Right renal cortex interstitium (tissue), 3 donors: ENCODE results near the gene KDM1A. TPM values are rescaled to one million over a fixed set of nuclear protein-coding genes. Genes with fewer than 3 reads are reported as not detected.
"Not testable (repeated sequence)": the region's sequence is repeated elsewhere in the genome, so short reads cannot be mapped to it uniquely, and the experiment has no call there.

ENCODE experiments used
- DNase-seq, 3 donors: peaks; one replicate each; pipeline ENCODE4 v3.0.0-alpha.2; 2013; ENCODE audit warnings: low read depth in 3 of 3, low spot score in 2 of 3
- polyA plus RNA-seq, 3 donors: library from polyadenylated mRNA; unstranded; fragments of 120-200 nt; gene quantifications; one replicate each; pipeline ENCODE4 v1.2.1, GENCODE V29; 2013; ENCODE audit not compliant: insufficient read length in 3 of 3

Gene KDM1A
- polyA plus RNA-seq, 3 donors: 129 to 136 (median 131) TPM

DNA sequence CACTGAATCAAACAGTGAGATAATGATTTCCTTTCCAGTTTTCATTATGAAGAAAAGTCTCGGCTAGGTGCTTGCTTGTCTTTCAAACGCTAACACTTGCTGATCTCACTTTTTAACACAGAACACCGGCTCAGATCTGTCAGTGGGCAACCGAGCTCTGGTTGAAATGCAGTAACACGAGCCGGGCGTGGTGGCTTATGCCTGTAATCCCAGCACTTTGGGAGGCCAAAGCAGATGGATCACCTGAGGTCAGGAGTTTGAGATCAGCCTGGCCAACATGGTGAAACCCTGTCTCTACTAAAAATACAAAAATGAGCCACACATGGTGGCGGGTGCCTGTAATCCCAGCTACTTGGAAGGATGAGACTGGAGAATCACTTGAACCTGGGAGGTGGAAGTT, 9.2 kb upstream of the KDM1A start:
- DNase-seq: not testable (repeated sequence)

DNA sequence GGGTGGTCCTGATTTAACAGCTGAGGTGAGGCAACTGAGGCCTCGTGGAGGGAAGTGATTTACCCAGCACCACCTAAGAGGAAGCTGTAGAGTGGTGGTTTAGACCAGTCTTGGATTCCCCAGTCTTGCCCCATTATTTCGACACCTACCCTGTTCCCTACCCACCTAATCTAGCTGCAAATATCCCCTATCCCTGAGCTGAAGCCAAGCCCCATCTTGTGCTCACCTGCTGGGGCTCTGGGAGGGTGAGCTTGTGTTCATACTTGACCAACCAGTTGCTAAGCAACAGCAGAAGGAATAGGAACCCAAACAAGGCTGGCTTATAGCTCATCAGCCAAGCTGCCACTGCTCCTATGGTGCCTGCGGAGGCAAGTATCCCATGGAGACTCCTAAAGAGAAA, 5.6 kb upstream of the KDM1A start:
- DNase-seq: peak in 2 of 3 donors; percentile 27 to 56

DNA sequence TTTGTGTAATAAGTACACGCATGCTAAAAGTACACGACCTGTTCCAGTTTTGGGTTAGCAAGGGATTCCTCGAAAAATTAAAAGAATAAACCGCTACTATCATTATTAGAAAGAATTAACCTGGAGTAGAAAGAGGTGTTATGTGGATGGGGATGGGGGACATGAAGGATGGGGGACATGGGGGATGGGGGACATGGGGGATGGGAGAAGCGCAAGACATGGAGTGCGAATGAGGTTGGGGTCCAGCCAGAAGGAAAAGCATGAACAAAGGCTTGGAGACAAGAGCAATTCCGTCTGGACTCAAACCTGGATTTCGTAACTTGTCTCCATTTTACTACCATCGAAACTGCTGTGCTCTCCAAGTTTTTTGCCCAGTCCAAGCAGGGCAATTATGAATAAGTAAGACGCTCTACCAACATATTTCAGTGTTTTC, 591 bp upstream of the KDM1A start:
- DNase-seq: no peak

DNA sequence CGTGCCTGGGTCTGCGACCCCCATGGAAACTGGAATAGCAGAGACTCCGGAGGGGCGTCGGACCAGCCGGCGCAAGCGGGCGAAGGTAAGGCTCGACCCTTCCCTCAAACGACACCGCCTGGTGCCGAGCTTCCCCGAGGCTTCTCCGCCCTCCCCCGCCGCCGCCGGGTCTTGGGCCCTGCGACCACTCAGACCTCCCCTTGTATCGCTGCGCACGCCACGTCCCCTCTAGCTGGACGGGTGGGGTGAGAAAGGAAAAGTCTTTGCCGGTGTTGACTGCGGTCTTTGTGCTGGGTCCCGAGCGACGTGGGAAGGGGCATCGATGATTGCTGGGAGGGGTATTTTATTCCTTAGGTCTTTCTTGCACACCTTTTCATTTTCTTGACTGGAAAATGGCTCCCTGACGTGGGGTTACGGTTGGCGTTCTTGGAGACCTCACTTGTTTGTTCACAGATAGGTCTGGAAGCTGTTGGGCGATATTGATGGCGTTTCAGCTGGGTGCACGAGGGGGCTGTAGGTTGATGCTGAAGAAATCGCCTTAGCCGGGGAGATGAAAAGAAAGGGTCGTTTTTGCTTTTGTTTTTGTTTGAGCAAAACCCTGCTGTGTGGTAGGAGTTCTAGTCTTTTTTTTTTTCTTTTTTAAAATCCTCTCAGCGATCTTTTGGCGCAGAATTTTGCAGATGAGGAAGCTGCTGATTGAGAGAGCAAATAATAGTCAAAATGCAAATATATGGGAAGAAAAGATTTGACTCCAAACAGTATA, 776 bp downstream of the KDM1A start:
- peak; percentile 51 to 60 (median 56) for DNase-seq

DNA sequence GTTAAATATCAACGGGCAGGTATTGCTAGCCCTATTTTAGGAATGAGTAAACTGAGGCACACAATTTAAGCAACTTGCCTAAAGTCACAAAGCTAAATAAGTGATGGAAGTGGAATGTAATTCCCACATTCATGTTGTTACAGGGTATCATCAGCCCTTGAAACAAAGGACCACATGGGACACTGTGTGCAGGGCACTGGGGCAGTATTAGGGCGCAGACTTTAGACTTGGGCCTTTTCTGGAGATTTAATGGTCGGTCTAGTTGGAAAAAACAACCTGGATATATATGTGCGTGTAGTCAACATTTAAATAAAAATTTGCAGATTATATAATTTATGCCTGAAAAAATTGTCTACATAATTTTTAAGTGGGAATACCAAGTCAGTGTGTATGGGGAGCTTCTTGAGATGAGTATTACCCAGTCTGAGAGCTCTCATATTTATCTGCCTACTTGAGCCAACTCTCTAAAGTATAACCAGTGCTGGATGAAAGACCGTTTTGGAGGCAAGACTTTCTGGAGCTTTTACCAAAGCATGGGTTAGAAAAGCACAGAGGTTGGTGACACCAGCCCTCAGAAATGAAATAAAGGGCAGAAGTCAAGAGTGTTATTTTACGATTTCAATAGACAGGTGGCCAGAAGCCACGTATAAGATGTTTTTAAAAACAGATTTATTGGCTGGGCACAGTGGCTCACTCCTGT, 1.6 kb downstream of the KDM1A start:
- DNase-seq: peak in 1 of 3 donors; percentile 15

DNA sequence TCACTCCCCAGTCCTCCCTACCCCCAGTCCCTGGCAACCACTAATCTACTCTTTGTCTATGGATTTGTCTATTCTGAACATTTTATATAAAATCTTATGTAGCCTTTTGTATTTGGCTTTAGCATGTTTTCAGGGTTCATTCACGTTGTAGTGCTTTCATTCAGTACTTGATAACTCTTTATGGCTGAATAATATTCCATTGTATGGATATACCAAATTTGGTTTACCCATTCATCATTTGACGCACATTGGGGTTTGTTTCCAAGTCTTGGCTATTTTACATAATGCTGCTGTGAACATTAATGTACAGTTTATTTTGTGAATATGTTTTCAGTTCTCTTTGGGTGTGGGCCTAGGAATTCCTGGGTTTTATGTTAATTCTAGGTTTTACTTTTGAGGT, 2.6 kb downstream of the KDM1A start:
- no peak for DNase-seq

DNA sequence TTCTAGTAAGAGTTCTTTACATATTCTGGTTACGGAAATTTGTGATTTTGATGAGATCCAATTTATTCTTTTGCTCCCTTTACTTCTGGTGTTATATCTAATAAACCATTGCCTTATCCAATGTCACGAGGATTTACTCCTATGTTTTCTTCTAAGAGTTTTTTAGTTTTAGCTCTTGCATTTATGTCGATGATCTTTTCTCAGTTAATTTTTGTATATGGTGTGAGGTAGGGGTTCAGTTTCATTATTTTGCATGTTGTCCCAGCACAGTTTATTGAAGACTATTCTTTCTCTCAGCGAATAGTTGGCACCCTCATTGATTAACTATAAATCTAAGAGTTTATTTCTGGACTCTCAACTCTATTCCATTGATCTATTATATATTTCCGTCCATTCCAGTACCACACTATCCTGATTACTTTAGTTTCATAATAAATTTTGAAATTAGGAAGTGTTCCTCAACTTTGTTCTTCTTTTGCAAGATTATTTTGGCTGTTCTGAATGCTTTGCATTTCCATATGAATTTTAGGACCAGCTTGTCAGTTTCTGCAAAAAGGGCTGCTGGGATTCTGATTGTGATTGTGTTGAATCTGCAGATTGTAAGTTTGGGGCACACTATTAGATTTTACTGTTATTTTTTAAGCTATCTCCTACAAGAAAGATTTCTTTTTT, 4.0 kb downstream of the KDM1A start:
- DNase-seq: no peak

DNA sequence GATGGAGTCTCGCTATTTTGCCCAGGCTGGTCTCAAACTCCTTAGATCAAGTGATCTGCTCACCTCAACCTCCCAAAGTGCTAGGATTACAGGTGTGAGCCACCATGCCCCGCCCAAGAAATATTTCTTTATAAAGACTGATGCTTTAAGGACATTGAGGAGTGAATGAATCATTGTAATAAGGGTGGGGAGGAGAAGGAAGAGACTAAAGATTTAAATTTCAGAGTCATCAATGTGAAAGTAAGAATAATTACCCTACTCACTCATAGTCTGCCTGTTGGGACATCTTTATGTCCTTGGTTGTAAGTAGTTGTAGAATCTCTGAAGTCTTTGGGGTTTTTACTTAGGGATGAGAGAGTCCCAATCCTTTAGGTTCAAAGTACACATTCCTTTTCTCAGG, 7.3 kb downstream of the KDM1A start:
- no peak for DNase-seq

DNA sequence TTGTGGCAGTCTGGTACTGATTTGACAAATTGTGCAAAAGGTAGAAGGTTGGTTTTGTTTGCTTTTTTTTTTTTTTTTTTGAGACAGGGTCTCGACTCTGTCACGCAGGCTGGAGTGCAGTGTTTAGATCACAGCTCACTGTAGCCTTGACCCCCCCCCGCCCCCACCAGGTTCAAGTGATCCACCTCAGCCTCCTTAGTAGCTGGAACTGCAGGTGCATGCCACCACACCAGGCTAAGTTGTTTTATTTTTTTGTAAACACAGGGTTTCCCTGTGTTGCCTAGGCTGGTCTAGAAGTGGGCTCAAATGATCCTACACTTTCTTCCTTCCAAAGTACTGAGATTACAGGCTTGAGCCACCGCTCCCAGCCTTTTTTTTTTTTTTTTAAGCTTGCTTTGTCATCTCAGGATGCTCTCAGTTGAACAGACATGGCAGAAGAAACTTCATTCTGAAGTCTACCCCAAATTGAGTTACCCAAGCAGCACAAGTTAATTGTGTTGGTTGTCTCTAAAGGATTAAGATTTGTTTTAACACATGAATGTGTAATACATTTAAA, 8.2 kb downstream of the KDM1A start:
- no peak for DNase-seq

DNA sequence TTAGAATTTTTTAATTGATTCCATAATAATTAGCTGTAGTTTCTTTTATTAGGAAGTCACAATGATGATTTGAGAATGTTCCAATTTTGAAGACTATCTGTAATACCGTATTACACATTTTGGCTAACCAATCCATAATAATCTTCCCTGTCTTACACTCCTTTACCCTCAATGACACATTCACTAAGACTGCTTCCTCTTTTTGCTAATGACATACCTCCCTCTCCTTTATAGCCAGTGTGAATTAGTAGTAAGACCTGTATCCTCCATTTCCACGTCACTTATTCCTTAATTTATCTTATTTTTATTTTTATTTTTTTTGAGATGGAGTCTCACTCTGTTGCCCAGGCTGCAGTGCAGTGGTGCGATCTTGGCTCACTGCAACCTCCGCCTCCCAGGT, 10.1 kb downstream of the KDM1A start:
- DNase-seq: no peak

DNA sequence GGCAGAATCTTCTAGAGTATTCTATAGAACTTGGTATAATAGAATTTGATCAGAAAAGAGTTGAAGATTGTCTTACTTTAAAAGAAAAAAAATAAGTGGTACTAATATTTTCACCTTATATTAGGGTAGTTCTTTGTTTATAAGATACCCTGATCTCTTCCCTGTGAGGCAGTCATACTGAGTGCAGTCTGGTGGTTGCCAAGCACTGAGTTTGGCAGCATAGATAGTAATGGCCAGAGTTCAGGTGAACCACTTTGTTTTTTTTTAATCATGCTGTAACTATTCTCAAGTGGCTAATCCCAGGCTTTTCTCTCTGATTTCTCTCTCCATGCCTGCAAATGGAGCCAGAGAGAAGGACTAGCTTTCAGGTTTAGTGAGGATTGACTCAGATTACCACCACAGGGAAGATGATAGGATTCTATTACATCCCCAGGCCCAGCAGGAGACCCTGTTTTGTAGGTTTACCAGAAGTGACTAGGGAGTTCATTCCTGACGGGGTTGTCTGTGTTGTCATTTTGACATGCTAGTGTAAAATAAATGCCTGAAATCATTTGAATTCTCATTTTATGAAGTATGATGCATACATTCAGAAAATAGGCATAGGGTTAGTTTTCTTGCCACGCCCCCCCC, 16.7 kb downstream of the KDM1A start:
- DNase-seq: no peak

DNA sequence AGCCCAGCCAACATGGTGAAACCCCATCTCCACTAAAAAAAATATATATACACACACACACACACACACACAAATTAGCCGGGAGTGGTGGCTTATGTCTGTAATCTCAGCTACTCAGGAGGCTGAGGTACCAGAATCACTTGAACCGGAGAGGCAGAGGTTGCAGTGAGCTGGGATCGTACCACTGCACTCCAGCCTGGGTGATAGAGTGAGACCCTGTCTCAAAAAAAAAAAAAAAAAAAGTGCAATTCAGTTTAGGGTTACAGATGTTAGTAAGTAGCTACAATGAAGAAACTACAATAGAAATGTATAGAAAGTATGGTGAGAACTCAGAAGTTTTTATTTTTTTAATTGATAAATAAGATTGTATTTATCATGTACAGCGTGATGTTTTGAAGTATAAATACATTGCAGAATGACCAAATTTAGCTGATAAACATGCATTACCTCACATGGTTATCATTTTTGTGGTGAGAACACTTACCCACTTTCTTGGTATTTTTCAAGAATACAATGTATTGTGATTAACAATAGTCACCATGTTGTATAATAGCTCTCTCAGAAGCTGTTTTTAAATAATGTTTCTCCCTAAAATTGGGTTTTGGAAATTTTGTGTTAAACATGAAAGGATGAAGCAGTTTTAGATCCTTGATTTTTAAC, 17.9 kb downstream of the KDM1A start:
- DNase-seq: no peak

DNA sequence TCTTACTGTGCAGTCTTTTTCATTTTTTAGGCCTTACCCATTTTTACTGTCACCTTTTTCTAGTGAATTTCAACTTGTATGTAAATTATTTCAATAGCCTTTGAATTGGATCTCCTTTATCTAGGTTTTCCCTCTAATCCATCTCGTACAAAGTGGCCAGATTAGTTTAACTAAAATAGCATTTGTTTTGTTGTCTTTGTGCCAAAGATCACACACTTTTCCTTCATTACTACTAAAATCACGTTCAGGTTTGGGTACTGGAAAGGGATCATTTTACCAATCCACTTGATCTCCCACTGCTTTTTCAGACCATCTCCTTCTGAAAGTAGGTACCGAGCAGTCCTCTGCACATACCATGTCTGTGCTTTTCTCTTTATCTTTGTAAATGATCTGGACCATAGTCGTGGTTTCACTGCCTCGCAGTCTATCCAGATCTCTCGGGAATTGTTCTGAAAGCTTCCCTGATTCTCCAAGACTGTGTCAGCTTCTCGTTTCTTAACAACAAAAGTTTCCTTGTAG, 20.1 kb downstream of the KDM1A start:
- no peak for DNase-seq

DNA sequence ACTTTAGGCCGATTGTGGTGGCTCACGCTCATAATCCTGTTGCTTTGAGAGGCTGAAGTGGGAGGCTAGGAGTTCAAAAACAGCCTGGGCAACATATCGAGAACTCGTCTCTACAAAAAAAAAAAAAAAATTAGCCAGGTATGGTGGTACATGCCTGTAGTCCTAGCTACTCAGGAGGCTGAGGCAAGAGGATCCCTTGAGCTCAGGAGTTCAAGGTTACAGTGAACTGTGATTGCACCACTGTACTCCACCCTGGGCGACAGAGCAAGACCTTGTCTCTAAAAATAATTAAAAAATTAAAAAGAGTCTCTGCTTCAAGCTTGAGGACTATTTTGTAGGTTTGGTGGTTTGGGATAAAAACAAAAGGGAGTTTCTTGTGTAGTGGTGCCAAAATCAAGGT, 21.2 kb downstream of the KDM1A start:
- DNase-seq: no peak

DNA sequence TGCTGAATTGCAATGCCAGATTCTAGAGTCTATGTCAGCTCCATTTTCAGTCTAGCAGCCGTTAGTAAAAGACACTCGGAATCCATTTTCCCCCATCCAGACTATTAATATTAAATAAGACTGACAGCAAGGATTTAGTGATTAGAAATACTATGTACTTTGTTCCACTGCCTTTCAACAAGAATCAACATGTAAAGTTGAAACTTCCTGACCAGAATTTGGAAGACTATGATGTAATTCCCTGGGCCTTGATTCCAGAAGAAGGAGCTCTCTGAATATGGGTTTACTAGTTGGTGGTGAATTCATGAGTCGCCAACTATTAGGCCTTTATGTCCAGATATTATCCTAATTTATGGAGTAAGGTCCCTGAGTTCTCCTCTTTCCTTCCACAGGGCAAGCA, 24.8 kb downstream of the KDM1A start:
- DNase-seq: no peak

DNA sequence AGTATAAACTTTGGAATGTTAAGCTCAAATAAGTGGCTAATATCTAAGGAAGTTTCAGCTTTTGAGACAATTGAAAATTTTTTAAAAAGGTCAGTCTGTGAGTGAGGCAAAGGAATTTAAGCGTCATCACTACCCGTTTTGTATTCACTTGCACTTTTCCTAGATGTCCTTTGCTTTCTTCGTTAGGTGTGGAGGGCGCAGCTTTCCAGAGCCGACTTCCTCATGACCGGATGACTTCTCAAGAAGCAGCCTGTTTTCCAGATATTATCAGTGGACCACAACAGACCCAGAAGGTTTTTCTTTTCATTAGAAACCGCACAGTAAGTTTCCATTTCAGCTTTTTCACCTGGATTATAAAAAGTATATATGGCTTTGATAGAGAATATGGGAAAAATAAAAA, 30.9 kb downstream of the KDM1A start:
- no peak for DNase-seq

DNA sequence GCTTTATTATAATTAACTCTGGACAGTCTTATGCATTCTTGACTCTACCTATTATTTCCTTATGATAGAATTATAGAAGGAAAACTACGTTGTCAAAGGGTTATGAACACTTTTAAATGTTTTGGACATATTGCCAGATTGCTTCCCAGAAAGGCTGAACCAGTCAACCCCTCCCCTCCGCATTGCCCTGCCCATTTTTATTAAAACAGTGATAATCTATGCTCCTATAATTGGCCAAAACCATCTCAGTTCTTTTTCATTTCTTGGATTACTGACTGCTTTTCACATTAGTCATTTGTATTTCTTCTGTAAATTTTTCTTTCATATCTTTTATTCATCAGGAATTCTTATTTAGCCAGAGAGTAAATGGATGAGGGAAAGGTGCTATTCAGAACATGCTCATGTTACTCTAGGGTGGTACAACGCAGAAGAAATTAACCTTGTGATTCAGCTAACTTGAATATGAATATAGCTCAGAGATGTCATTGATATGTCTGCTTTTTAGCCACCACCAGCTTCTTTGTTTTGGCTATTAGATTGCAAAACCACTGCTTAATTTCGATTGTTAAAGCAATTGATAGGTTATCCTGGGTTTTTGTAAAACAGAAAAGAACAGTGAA, 32.1 kb downstream of the KDM1A start:
- no peak for DNase-seq

DNA sequence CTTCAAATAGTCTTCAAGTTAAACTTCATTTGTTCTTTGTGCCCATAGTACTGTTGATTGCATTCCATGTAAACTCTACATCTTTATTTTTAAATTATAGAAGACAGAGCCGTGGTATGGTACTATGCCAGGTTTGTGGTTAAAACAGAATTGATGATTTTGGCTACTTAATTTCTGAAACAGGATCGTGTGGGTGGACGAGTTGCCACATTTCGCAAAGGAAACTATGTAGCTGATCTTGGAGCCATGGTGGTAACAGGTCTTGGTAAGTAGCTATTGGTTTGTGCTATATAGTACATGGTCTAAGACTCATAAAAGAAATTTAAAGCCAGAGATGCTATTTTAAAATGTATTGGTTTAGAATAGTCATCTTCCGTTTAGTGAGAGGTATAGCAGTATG, 38.0 kb downstream of the KDM1A start:
- DNase-seq: no peak

DNA sequence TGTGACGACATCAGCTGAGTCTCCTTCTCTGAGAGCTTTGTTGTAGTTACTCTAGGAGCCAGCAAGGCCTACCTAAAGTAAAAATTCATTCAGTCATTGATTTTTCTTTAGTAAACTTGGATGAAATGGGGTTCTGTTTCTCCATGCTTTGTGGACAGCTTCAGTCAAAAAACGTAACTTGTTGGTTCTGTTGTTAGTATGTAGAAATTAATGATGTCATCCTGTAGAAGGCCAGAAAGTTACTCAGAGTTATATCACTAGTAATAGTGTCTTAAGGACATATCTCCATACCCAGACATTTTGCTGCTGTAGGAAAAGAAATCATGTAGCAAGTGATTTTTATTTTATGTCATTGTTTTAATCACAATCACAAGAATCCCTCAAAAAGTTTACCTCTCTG, 43.0 kb downstream of the KDM1A start:
- no peak for DNase-seq

DNA sequence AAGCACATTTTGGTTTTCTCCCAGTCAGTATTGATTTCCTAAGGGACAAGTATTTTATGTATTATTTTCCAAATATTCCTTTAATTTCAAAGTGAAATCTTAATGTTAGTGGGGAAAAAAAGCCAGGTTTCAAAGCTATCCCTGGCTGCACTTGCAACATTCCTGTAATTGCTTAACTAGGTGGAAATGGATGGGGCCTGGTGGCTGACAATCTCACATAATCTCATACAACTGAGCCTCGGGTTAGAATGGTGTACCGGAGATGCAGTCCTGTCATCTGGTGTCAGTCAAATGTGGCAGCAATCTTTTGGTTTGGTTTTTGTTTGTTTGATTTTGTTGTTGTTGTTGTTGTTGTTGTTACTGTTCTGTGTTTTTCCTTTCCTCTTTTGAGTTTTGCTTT, 46.1 kb downstream of the KDM1A start:
- DNase-seq: no peak
